Motor neuron (in vitro differentiated cells): ENCODE results near the gene THOC1. TPM values are rescaled to one million over a fixed set of nuclear protein-coding genes. Genes with fewer than 3 reads are reported as not detected.

Experiments used
- ATAC-seq, 8 experiments: fragments of 200-7000 bp; cut with Tn5 transposase; replicated peaks in 6 of 8; 2 replicates each; pipeline ENCODE4 v1.8.0; 2021; ENCODE audit warnings: mild to moderate bottlenecking in 8 of 8, moderate library complexity in 8 of 8
- H3K27ac ChIP-seq, 2 donors: fragments of 250-450 bp; sonication (Bioruptor Pico); 2 replicates each; pipeline ENCODE4 v1.9.0; 2021; ENCODE audit warnings: antibody characterized with exemption in 2 of 2, mild to moderate bottlenecking in 2 of 2, moderate library complexity in 1 of 2
- H3K4me1 ChIP-seq, 2 donors: fragments of 250-450 bp; sonication (Bioruptor Pico); replicated peaks in 1 of 2; 2 replicates each; pipeline ENCODE4 v1.6.1; 2021; ENCODE audit warnings: antibody characterized with exemption in 2 of 2, mild to moderate bottlenecking in 2 of 2, moderate library complexity in 1 of 2
- H3K4me3 ChIP-seq, 5 donors: fragments of 250-450 bp; sonication (Bioruptor Pico); 2 replicates each; pipeline ENCODE4 v1.9.0; 2021; ENCODE audit warnings: antibody characterized with exemption in 5 of 5, mild to moderate bottlenecking in 5 of 5, moderate library complexity in 4 of 5
- WGBS, 10 experiments: fragments of 450-650 bp; shearing (Covaris generic); methylation state at CpG; one replicate each; pipeline ENCODE4 v1.0.0; 2022; 5-methylcytosine and 5-hydroxymethylcytosine counted together
- in situ Hi-C, 9 experiments: fragments of 400-800 bp; cut with MboI; loops; one replicate each; pipeline ENCODE4 v1.15.0; 2021; ENCODE audit warnings: low sequenced_read_pairs in 9 of 9, low pct_unique_long_range_greater_than_20kb in 2 of 9; ENCODE audit not compliant: unreplicated experiment in 9 of 9
- total RNA-seq, 8 experiments: library from RNA; unstranded; fragments of 300-600 nt; gene quantifications; 2 replicates each; pipeline versions ENCODE4 v1.2.3 to v1.2.4, GENCODE V29; 2022

The THOC1 gene
- total RNA-seq, 8 experiments from 2014 or later = 22.3 to 159 (median 54.4) TPM

DNA sequence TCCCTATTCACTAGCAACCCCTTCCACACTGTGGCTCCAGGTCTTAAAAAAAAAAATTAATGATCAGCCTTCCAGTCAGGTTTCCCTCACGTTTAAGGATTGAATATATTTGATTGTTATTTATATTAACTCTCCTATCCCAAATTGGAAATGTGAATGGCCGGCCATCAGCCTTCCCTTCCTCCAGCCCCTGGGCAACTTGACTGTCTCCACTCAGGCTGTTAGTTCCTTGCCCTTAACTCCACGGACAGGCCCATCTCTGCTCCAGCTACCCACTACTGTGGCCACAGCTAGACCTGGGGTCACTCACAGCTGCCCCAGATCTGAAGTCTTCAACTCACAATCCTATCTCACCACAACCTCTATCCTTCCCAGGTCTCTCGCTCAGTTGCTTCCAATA is 39.9 kb downstream of the THOC1 start:
- in situ Hi-C loops = no loop called here
- no peak for ATAC-seq
- no peak overlapping the region for H3K4me3 ChIP-seq
- 60 to 100% (median 100%) methylated on average over 1 to 3 of the region's 4 CpGs; no CpG with 5 or more reads in 2 of the 10 experiments for WGBS, 10 experiments
- no peaks in the 10 kb centered on the region for H3K4me1 ChIP-seq
- no peak overlapping the region for H3K27ac ChIP-seq

DNA sequence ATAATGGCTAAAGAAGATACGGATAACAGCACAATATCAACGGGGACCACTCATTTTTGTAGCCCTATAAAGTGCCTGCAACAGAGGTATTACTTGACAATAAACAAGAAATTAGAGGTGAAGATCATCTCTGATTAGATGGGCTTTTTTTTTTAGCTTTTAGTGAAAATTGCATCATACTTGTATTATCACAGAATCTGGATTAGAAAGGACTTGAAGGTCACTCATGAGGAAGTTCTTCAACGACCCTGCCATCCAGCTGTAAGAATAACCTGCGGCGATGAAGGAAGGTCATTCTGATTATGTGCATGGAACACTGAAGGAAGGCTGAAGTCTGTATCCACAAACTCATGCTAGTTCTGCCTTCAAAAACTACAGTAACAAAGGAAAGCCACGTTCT is 40.5 kb downstream of the THOC1 start:
- H3K4me1 ChIP-seq = no peaks in the 10 kb centered on the region
- no peak overlapping the region for H3K27ac ChIP-seq
- 80 to 100% (median 93%) methylated on average over 2 to 6 of the region's 6 CpGs; no CpG with 5 or more reads in 1 of the 10 experiments for WGBS, 10 experiments
- no peak overlapping the region for H3K4me3 ChIP-seq
- ATAC-seq = no peak
- in situ Hi-C loops = no loop called here

DNA sequence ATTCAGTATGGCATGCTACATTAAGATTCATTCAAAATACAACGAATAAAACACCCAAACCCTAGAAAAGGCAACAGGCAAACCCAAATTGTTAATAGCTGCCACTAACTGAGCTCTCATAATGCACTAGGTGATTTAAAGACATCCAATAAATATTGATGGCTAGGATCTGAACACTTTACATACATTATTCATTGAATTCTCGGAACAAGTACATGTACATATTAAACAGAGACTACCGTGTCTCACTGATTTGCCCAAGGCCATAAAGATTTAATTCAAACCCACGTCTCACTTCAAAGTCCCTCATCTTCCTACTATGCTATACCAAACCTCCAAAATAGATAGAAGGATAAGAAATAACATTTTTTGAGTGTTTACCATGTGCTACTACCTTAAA is 42.1 kb downstream of the THOC1 start:
- no peaks in the 10 kb centered on the region for H3K4me1 ChIP-seq
- in situ Hi-C loops = no loop called here
- peak in 4 of 8 experiments; percentile 20 to 93 (median 84) for ATAC-seq
- 0 to 100% (median 77%) methylated on average over 1 to 4 of the region's 4 CpGs for WGBS, 10 experiments
- H3K4me3 ChIP-seq = no peak overlapping the region
- no peak overlapping the region for H3K27ac ChIP-seq

DNA sequence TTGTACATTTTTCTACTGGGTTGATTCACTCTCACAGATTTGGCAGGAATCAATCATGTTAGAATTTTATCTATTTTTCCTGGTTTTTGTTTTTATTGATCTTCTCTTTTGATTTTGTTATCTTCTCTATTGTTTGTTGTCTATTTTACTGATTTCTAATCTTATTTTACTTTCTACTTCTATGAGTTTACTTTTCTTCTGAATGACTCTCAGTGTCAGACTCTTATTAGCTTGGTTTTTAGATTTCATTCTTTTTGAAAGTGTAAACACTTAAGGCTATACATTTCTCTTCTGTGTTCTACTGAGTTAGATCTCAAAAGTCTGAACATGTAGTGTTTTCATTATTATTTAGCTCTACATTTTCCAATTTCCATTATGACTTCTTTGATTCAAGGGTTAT is 47.1 kb downstream of the THOC1 start:
- no peak for ATAC-seq
- H3K27ac ChIP-seq = no peak overlapping the region
- in situ Hi-C loops = no loop called here
- no peaks in the 10 kb centered on the region for H3K4me1 ChIP-seq
- H3K4me3 ChIP-seq = no peak overlapping the region

DNA sequence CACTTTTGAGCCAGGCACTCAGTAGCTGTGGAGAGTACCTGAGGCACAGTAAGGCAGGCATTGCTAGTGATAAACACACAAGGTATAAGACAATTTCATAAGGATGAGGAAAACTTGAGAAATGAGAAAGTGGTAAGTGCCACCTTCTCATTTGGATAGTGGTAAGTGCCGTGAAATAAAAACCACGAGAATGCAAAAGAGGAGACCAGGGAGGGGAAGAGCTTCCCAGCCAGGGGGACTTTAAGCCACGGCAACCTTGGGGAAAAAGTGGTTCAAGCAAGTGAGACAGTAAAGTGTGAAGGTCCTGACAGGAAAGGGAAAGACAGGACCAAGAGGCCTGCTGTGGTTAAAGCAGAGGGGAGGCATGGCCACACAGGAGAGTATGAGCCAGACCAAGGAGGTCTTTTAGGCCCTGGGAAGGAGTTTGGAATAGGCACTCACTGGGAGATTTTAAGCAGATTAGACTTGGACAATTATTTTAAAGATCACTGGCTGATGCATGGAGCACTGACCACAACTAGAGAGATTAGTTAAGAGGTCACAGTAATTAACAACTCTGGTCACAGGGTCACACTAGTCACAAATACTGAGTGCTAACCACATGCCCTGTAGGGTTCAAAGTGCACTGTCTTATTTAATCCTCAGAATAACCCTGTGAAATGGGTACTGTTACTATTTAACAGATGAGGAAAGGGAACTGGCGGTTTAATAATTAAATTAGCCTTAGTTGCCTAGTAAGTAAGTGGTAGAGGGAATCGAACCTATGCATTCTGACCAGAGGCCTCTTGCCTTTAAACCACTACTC is 50.1 kb downstream of the THOC1 start:
- ATAC-seq = no peak
- no peak overlapping the region for H3K27ac ChIP-seq
- WGBS, 10 experiments = 68 to 100% (median 93%) methylated on average over 1 to 5 of the region's 5 CpGs
- H3K4me1 ChIP-seq = no peaks in the 10 kb centered on the region
- in situ Hi-C loops = no loop called here
- no peak overlapping the region for H3K4me3 ChIP-seq

DNA sequence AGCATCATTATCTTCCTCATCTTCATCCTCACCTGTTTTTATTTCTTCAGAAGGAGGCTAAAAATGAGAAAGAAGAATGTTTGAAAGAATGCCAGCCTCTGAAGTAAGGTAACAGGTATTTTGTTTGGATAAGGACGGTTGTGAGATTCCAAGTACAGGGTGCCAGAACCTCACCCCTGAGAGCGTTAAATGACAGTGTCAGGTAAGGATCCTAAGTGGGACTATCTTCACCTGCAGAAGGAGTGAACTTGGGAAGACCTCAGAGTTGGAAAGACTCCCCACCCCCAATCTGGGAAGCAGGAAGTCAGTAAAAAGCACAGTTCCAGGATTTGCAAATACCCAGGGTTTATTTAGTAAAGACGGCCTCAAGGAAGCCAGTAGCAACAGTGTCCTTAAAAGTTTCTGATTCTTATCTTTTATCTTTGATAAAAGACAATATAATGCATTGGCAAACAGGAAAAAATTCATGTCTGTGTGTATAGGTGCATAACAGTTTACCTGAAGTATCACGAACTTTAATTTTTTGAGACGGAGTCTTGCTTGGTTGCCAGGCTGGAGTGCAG is 52.3 kb downstream of the THOC1 start:
- ATAC-seq = no peak
- no peak overlapping the region for H3K27ac ChIP-seq
- H3K4me3 ChIP-seq = no peak overlapping the region
- WGBS, 10 experiments = 79 to 100% (median 96%) methylated on average over 1 to 5 of the region's 5 CpGs
- H3K4me1 ChIP-seq = no peaks in the 10 kb centered on the region
- in situ Hi-C loops = no loop called here

DNA sequence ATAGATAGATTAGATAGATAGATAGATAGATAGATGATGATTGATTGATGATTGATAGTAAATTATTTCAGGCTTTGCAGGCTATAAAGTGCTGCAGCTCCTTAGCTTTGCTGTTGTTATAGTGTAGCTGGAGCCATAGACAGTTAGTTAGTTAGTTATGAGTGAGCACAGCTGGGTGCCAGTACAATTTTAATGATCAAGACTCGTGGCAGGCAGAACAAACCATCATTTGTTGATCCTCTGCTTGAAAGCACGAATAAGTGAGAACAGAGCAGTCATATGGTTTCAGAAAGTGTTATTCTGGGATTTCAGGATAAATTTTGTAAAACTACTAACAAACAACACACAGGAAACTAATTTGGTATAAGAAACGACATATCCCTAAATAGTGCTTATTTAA is 53.9 kb downstream of the THOC1 start:
- Histone ChIP-seq H3K4me1 (no peaks in the 10 kb centered on the region), H3K27ac (no peak overlapping the region), H3K4me3 (no peak overlapping the region)
- WGBS, 10 experiments = 60 to 100% (median 95%) methylated on average over 1 to 3 of the region's 3 CpGs; no CpG with 5 or more reads in 1 of the 10 experiments
- ATAC-seq = no peak
- in situ Hi-C loops = no loop called here

DNA sequence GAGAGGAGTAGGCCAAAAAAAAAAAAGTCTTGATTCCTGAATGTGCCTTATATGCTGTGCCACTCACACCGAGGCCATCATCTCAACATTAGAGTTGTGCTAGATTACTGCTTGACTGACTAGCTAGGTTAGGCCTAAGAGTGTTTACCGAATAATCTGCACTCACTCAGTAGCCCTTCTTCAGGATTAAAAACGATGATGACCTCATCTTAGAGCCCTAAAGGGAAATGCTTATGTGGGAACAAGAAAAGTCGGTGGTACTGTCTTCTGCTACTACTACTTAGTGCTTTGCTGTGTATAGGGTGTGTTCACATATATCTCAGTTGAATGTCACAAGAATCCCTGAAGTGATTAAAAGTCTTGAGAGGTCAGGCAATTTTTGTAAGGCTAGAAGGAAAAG is 54.3 kb downstream of the THOC1 start:
- 59 to 100% (median 84%) methylated on average over 2 to 4 of the region's 4 CpGs for WGBS, 10 experiments
- peak in 1 of 8 experiments; percentile 28 for ATAC-seq
- Histone ChIP-seq H3K27ac (no peak overlapping the region), H3K4me3 (no peak overlapping the region), H3K4me1 (no peaks in the 10 kb centered on the region)
- in situ Hi-C loops = no loop called here

DNA sequence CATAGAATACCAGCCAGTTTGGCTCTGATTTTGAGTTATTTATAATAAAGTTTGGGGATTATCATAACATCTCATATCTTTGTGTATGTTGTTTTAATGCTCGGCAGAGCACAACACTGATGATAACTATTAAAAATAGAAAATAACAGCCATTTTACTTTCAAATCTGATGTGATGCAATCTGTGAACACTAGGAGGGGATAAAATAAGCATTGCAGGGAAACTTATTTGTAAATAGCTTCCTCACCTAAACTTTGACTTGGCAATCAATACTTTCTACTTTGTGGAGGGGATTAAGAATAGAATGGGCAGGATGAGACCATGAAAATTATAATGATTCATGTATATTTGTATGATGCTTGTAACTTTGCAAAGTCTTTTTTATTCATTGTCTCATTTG is 55.1 kb downstream of the THOC1 start:
- in situ Hi-C loops = no loop called here
- H3K27ac ChIP-seq = no peak overlapping the region
- ATAC-seq = no peak
- H3K4me1 ChIP-seq = no peaks in the 10 kb centered on the region
- no peak overlapping the region for H3K4me3 ChIP-seq
- WGBS, 10 experiments = 60 to 100% (median 94%) methylated on average over 1 of the region's 1 CpG; no CpG with 5 or more reads in 2 of the 10 experiments

DNA sequence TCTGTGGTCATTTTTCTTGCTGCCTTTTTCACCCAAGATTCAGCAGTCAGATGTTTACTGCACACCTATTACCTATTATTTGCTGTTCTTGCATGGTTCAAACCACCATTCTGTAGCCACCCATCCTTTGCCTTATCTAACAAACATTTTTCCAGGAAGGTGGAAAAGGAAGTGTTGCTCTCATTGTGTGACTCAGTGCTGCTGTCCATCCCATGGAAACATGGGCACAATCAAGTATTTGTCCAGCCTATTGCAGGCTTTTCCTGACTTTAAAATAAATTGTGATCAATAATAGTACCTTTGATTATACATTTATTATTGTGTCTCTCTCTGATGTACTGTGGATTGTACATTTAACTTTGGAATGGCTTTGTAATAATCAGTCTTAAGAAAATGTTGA is 56.3 kb downstream of the THOC1 start:
- H3K4me1 ChIP-seq = no peaks in the 10 kb centered on the region
- ATAC-seq = no peak
- in situ Hi-C loops = no loop called here
- H3K4me3 ChIP-seq = no peak overlapping the region
- no peak overlapping the region for H3K27ac ChIP-seq

DNA sequence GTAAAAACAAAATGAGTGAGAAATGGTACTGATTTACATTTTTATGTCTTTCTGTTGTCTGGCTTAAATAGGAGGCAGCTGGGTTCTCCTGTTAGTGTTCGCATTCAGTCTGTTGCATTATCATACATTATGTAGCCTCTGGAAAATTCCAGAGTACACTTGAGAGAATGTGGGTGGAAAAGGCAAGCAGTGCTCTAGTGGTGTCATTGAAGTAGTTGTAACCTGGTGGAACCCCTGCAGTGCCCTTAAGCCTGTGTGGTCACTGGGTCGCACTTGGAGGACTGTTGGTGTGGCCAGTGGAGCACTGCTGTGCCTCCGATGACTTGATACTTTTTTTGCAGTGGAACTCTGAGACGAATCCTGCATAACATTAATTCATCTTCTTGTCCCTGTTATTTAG is 57.1 kb downstream of the THOC1 start:
- WGBS, 10 experiments = 50 to 100% (median 91%) methylated on average over 1 to 4 of the region's 4 CpGs; no CpG with 5 or more reads in 1 of the 10 experiments
- in situ Hi-C loops = no loop called here
- ATAC-seq = peak in 3 of 8 experiments; percentile 92 to 94 (median 93)
- Histone ChIP-seq H3K4me3 (no peak overlapping the region), H3K4me1 (no peaks in the 10 kb centered on the region), H3K27ac (no peak overlapping the region)

DNA sequence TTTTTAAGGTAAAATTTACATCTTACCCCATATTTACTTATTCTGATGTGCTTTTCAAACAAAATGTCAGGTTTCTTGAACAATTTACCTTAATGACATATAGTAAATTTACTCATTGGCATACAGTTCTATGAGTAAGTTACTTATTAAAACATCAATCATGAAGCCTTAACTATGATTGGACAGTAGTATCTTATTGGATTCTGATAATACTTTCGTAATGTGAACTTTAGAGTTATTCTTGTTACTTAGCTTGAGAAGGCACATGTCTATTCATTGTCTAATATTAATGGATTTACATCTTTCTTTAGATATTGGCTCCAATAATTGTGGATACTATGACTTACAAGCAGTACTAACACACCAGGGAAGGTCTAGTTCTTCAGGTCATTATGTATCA is 57.8 kb downstream of the THOC1 start:
- no peak for ATAC-seq
- no peaks in the 10 kb centered on the region for H3K4me1 ChIP-seq
- WGBS, 10 experiments = 80 to 100% (median 100%) methylated on average over 1 of the region's 1 CpG; no CpG with 5 or more reads in 2 of the 10 experiments
- in situ Hi-C loops = no loop called here
- no peak overlapping the region for H3K27ac ChIP-seq
- no peak overlapping the region for H3K4me3 ChIP-seq

DNA sequence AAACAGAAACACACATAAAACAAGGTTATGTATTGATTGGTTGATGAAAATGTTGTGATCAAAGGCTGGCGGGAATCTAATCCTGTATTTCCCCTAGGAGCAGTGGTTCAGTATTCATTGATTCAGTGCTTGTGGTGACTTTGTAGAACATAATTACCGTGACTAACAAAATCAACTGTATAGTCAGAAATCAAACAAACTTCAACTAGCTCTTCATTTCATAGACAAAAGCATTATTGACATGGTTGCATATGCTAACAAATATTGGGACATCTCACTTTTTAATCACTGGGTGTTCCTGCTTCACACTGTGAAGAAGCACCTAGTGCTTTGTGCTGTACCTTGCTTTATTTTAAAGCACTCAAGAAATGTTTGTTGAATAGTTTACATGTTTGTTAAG is 68.1 kb downstream of the THOC1 start:
- WGBS, 10 experiments = 74 to 100% (median 90%) methylated on average over 1 to 2 of the region's 2 CpGs; no CpG with 5 or more reads in 3 of the 10 experiments
- in situ Hi-C loops = no loop called here
- no peak overlapping the region for H3K27ac ChIP-seq
- no peak for ATAC-seq
- H3K4me1 ChIP-seq = peaks cover 0 to 4% of the 10 kb centered on the region in 2 donors
- no peak overlapping the region for H3K4me3 ChIP-seq

DNA sequence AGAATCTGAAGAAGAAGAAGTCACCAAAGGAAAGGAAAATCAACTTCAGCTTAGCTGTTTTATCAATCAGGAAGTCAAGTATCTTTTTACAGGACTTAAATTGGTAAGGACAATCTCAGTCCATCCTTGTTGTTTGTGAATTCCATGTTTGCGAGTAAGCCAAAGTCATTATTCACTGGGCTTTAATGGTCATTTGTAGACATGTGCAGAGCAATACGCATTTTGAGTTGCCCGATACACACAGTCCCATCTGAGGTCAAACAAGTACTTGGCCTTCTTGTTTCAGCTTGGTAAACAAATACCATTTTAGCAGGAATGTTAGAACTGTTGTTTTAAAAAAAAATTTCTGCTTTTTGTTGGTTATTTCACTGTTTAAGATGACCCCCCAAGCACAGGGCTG is 68.6 kb downstream of the THOC1 start:
- no peak overlapping the region for H3K4me3 ChIP-seq
- ATAC-seq = no peak
- in situ Hi-C loops = no loop called here
- WGBS, 10 experiments = 80 to 100% (median 100%) methylated on average over 1 to 3 of the region's 3 CpGs; no CpG with 5 or more reads in 1 of the 10 experiments
- peaks cover 0 to 4% of the 10 kb centered on the region in 2 donors for H3K4me1 ChIP-seq
- no peak overlapping the region for H3K27ac ChIP-seq
